ENCODE results near the gene CRYBB3. TPM values are rescaled to one million over a fixed set of nuclear protein-coding genes. Genes with fewer than 3 reads are reported as not detected.
"Not testable (repeated sequence)": the region's sequence is repeated elsewhere in the genome, so short reads cannot be mapped to it uniquely, and the experiment has no call there.

The CRYBB3 gene
- total and polyA plus RNA-seq, 5 donors from 2014 or later = not detected

- ATAC-seq (ENCODE audit: low read depth in 2 of 2) (no peak), DNase-seq (no peak)
- no peaks in the 10 kb centered on the region for H3K4me1 ChIP-seq (ENCODE audit: control insufficient read depth, insufficient read depth, low read length, poor library complexity, severe bottlenecking)
- Mint-ChIP-seq H3K9me3 (peaks cover 0 to 9% (median under 1%) of the 10 kb centered on the region in 7 donors), H3K4me3 (no peak overlapping the region), H3K4me1 (no peaks in the 10 kb centered on the region), H3K27ac (no peak overlapping the region), H3K36me3 (peaks cover 3% of the 10 kb centered on the region), H3K27me3 (peaks cover 1% of the 10 kb centered on the region)
- H3K4me3 ChIP-seq (ENCODE audit: low read depth, low read length) = no peak overlapping the region
- H3K36me3 ChIP-seq (ENCODE audit: control insufficient read depth, insufficient read depth, low read length) = no peaks in the 10 kb centered on the region
- H3K27me3 ChIP-seq (ENCODE audit: control insufficient read depth, insufficient read depth, low read length) = no peaks in the 10 kb centered on the region
- H3K27ac ChIP-seq (ENCODE audit: insufficient read depth, low read length, poor library complexity, severe bottlenecking) = no peak overlapping the region
- H3K9me3 ChIP-seq (ENCODE audit: control insufficient read depth in 2 of 2, low read length in 2 of 2) = no peaks in the 10 kb centered on the region
These were observed 21.8 kb upstream of the CRYBB3 start for GRCh38 chr22:25177895-25178294.

GRCh38 chr22:25178348-25178747 is 21.3 kb upstream of the CRYBB3 start:
- H3K36me3 Mint-ChIP-seq; H3K27ac ChIP-seq (ENCODE audit: insufficient read depth, low read length, poor library complexity, severe bottlenecking); H3K4me1 ChIP-seq (ENCODE audit: control insufficient read depth, insufficient read depth, low read length, poor library complexity, severe bottlenecking); H3K27me3 ChIP-seq (ENCODE audit: control insufficient read depth, insufficient read depth, low read length); H3K36me3 ChIP-seq (ENCODE audit: control insufficient read depth, insufficient read depth, low read length); H3K4me1 Mint-ChIP-seq; H3K9me3 Mint-ChIP-seq; H3K4me3 ChIP-seq (ENCODE audit: low read depth, low read length); H3K9me3 ChIP-seq (ENCODE audit: control insufficient read depth in 2 of 2, low read length in 2 of 2); H3K27me3 Mint-ChIP-seq; DNase-seq: not testable (repeated sequence)
- Mint-ChIP-seq H3K4me3 (peak overlapping the region in 3 of 4 donors; percentile 71 to 78 (median 75)), H3K27ac (peak overlapping the region in 1 of 3 donors; percentile 55)
- ATAC-seq (ENCODE audit: low read depth in 2 of 2) = peak in 1 of 2 donors; percentile 46

GRCh38 chr22:25178869-25179631 is 20.6 kb upstream of the CRYBB3 start:
- H3K36me3 ChIP-seq (ENCODE audit: control insufficient read depth, insufficient read depth, low read length); H3K9me3 ChIP-seq (ENCODE audit: control insufficient read depth in 2 of 2, low read length in 2 of 2); H3K27ac ChIP-seq (ENCODE audit: insufficient read depth, low read length, poor library complexity, severe bottlenecking); H3K4me3 ChIP-seq (ENCODE audit: low read depth, low read length); H3K27me3 Mint-ChIP-seq; H3K36me3 Mint-ChIP-seq; H3K9me3 Mint-ChIP-seq; DNase-seq; H3K27ac Mint-ChIP-seq; H3K4me1 ChIP-seq (ENCODE audit: control insufficient read depth, insufficient read depth, low read length, poor library complexity, severe bottlenecking); H3K4me1 Mint-ChIP-seq; H3K27me3 ChIP-seq (ENCODE audit: control insufficient read depth, insufficient read depth, low read length): not testable (repeated sequence)
- H3K4me3 Mint-ChIP-seq = peak overlapping the region in 1 of 4 donors; percentile 43
- ATAC-seq (ENCODE audit: low read depth in 2 of 2) = peak; percentile 69 to 72

GRCh38 chr22:25182131-25183110 is 17.2 kb upstream of the CRYBB3 start:
- Mint-ChIP-seq H3K36me3 (peaks cover under 1% of the 10 kb centered on the region), H3K27ac (peak overlapping the region in 1 of 3 donors; percentile 69), H3K4me3 (no peak overlapping the region)

GRCh38 chr22:25183949-25184619 is 15.6 kb upstream of the CRYBB3 start:
- ATAC-seq (ENCODE audit: low read depth in 2 of 2) (no peak), DNase-seq (no peak)
- Mint-ChIP-seq H3K9me3 (peaks cover 0 to 9% (median 0%) of the 10 kb centered on the region in 7 donors), H3K27me3 (peaks cover 4% of the 10 kb centered on the region), H3K4me3 (no peak overlapping the region), H3K4me1 (no peaks in the 10 kb centered on the region), H3K36me3 (no peaks in the 10 kb centered on the region), H3K27ac (peak overlapping the region in 1 of 3 donors; percentile 38)
- no peaks in the 10 kb centered on the region for H3K27me3 ChIP-seq (ENCODE audit: control insufficient read depth, insufficient read depth, low read length)
- H3K4me1 ChIP-seq (ENCODE audit: control insufficient read depth, insufficient read depth, low read length, poor library complexity, severe bottlenecking) = no peaks in the 10 kb centered on the region
- H3K9me3 ChIP-seq (ENCODE audit: control insufficient read depth in 2 of 2, low read length in 2 of 2) = no peaks in the 10 kb centered on the region
- no peaks in the 10 kb centered on the region for H3K36me3 ChIP-seq (ENCODE audit: control insufficient read depth, insufficient read depth, low read length)
- no peak overlapping the region for H3K27ac ChIP-seq (ENCODE audit: insufficient read depth, low read length, poor library complexity, severe bottlenecking)
- H3K4me3 ChIP-seq (ENCODE audit: low read depth, low read length) = no peak overlapping the region

More at GRCh38 chr22:25182131-25183110, 17.2 kb upstream of the CRYBB3 start:
- H3K27me3 ChIP-seq (ENCODE audit: control insufficient read depth, insufficient read depth, low read length) = no peaks in the 10 kb centered on the region
- no peak overlapping the region for H3K4me3 ChIP-seq (ENCODE audit: low read depth, low read length)
- peaks cover 4% of the 10 kb centered on the region for H3K27me3 Mint-ChIP-seq
- H3K4me1 ChIP-seq (ENCODE audit: control insufficient read depth, insufficient read depth, low read length, poor library complexity, severe bottlenecking) = no peaks in the 10 kb centered on the region
- H3K27ac ChIP-seq (ENCODE audit: insufficient read depth, low read length, poor library complexity, severe bottlenecking) = no peak overlapping the region
- no peak for DNase-seq
- no peaks in the 10 kb centered on the region for H3K4me1 Mint-ChIP-seq
- H3K9me3 Mint-ChIP-seq = peaks cover 0 to 9% (median 0%) of the 10 kb centered on the region in 7 donors
- H3K36me3 ChIP-seq (ENCODE audit: control insufficient read depth, insufficient read depth, low read length) = no peaks in the 10 kb centered on the region
- ATAC-seq (ENCODE audit: low read depth in 2 of 2) = no peak
- H3K9me3 ChIP-seq (ENCODE audit: control insufficient read depth in 2 of 2, low read length in 2 of 2) = no peaks in the 10 kb centered on the region

GRCh38 chr22:25186140-25186539 is 13.5 kb upstream of the CRYBB3 start:
- no peak overlapping the region for H3K27ac ChIP-seq (ENCODE audit: insufficient read depth, low read length, poor library complexity, severe bottlenecking)
- H3K9me3 Mint-ChIP-seq = no peaks in the 10 kb centered on the region
- DNase-seq (no peak), ATAC-seq (ENCODE audit: low read depth in 2 of 2) (no peak)
- no peaks in the 10 kb centered on the region for H3K36me3 Mint-ChIP-seq
- no peak overlapping the region for H3K4me3 Mint-ChIP-seq
- no peaks in the 10 kb centered on the region for H3K9me3 ChIP-seq (ENCODE audit: control insufficient read depth in 2 of 2, low read length in 2 of 2)
- H3K4me3 ChIP-seq (ENCODE audit: low read depth, low read length) = no peak overlapping the region
- no peaks in the 10 kb centered on the region for H3K27me3 ChIP-seq (ENCODE audit: control insufficient read depth, insufficient read depth, low read length)
- no peak overlapping the region for H3K27ac Mint-ChIP-seq
- no peaks in the 10 kb centered on the region for H3K36me3 ChIP-seq (ENCODE audit: control insufficient read depth, insufficient read depth, low read length)
- no peaks in the 10 kb centered on the region for H3K4me1 Mint-ChIP-seq
- H3K27me3 Mint-ChIP-seq = peaks cover 7% of the 10 kb centered on the region
- H3K4me1 ChIP-seq (ENCODE audit: control insufficient read depth, insufficient read depth, low read length, poor library complexity, severe bottlenecking) = no peaks in the 10 kb centered on the region

- Mint-ChIP-seq H3K4me3 (no peak overlapping the region), H3K36me3 (no peaks in the 10 kb centered on the region), H3K27ac (no peak overlapping the region), H3K4me1 (no peaks in the 10 kb centered on the region), H3K9me3 (no peaks in the 10 kb centered on the region), H3K27me3 (peaks cover 7% of the 10 kb centered on the region)
- Histone ChIP-seq H3K9me3 (ENCODE audit: control insufficient read depth in 2 of 2, low read length in 2 of 2) (no peaks in the 10 kb centered on the region), H3K27me3 (ENCODE audit: control insufficient read depth, insufficient read depth, low read length) (no peaks in the 10 kb centered on the region), H3K4me1 (ENCODE audit: control insufficient read depth, insufficient read depth, low read length, poor library complexity, severe bottlenecking) (no peaks in the 10 kb centered on the region), H3K4me3 (ENCODE audit: low read depth, low read length) (no peak overlapping the region), H3K36me3 (ENCODE audit: control insufficient read depth, insufficient read depth, low read length) (no peaks in the 10 kb centered on the region), H3K27ac (ENCODE audit: insufficient read depth, low read length, poor library complexity, severe bottlenecking) (no peak overlapping the region)
- DNase-seq (no peak), ATAC-seq (ENCODE audit: low read depth in 2 of 2) (no peak)
These were observed 12.2 kb upstream of the CRYBB3 start for GRCh38 chr22:25187469-25187868.
